ENCODE data around the gene GALR2.

Gene GALR2

DNA sequence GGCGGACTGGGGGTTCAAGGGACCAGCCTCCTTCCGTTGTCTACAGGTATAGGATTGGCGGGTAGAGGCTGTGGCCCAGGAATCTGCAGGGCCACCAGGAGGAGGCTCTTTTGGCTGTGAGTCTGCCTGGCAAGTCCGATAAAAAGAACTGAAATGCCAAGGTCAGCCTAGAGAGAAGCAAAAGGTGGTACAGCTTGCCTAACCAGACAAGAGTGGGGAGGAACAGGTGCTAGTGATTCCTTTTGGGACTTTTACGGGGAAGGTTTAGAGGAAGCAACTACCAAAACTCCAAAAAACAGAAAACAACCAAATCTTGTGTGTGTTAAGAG, 41.8 kb upstream of the GALR2 start:
- no peak for DNase-seq (ENCODE audit: low spot score)
- TF ChIP-seq, protein P1, sequence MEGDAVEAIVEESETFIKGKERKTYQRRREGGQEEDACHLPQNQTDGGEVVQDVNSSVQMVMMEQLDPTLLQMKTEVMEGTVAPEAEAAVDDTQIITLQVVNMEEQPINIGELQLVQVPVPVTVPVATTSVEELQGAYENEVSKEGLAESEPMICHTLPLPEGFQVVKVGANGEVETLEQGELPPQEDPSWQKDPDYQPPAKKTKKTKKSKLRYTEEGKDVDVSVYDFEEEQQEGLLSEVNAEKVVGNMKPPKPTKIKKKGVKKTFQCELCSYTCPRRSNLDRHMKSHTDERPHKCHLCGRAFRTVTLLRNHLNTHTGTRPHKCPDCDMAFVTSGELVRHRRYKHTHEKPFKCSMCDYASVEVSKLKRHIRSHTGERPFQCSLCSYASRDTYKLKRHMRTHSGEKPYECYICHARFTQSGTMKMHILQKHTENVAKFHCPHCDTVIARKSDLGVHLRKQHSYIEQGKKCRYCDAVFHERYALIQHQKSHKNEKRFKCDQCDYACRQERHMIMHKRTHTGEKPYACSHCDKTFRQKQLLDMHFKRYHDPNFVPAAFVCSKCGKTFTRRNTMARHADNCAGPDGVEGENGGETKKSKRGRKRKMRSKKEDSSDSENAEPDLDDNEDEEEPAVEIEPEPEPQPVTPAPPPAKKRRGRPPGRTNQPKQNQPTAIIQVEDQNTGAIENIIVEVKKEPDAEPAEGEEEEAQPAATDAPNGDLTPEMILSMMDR (IDR thresholded peaks at IDR 0.05; ENCODE audit: extremely low read depth, insufficient read depth, missing control alignments): no peak
- in situ Hi-C loops (cut with MboI; ENCODE audit: low pct_unique_long_range_greater_than_20kb, low sequenced_read_pairs, unreplicated experiment): no loop called here

- TF ChIP-seq, protein P1 (IDR thresholded peaks at IDR 0.05; ENCODE audit: extremely low read depth, insufficient read depth, missing control alignments): no peak
- in situ Hi-C loops (cut with MboI; ENCODE audit: low pct_unique_long_range_greater_than_20kb, low sequenced_read_pairs, unreplicated experiment): no loop called here
- DNase-seq (ENCODE audit: low spot score): no peak
These were observed 41.4 kb upstream of the GALR2 start for GRCh38 chr17:76033139-76033538.

GRCh38 chr17:76034428-76035350, 39.9 kb upstream of the GALR2 start:
- DNase-seq (ENCODE audit: low spot score): no peak
- in situ Hi-C loops (cut with MboI; ENCODE audit: low pct_unique_long_range_greater_than_20kb, low sequenced_read_pairs, unreplicated experiment): no loop called here
- TF ChIP-seq, protein P1 (IDR thresholded peaks at IDR 0.05; ENCODE audit: extremely low read depth, insufficient read depth, missing control alignments): no peak

DNA sequence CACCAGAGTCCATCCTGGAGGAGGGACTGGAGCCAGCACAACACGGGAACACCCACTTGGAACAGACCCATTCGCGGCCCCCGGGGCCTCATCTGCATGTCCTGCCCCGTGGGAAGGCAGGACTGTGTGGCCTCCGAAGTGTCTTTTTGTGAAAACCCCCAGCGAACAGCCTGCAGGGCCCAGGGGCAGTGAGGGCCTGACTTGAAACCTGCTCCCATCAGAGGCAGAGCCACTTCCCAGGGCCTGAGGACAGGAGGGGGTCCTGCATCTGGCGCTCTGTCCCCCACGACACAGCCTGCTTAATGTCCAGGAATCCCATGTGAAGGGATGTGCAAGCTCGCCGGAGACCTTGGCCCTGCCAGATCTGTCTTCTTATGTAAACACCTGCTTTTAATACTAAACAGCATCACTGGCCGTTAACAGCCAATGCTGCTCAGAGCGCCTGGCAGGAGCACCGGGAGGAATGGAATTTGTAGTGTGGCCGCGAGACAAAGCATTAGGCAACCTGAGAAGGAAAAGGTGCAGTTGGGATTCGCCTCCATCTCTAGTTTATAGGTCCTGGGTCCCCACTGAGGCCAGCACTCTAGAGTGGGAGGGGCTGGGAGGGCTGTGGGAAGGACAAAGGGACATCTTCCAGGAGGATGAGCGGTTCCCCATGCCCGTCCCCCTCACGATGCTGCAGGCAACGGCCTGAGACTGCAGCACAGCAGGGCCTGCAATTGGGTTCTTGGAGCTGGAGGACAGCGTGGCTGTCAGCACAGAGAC, 37.9 kb upstream of the GALR2 start:
- no peak for DNase-seq (ENCODE audit: low spot score)
- TF ChIP-seq, protein P1 (IDR thresholded peaks at IDR 0.05; ENCODE audit: extremely low read depth, insufficient read depth, missing control alignments): no peak
- in situ Hi-C loops (cut with MboI; ENCODE audit: low pct_unique_long_range_greater_than_20kb, low sequenced_read_pairs, unreplicated experiment): no loop called here

DNA sequence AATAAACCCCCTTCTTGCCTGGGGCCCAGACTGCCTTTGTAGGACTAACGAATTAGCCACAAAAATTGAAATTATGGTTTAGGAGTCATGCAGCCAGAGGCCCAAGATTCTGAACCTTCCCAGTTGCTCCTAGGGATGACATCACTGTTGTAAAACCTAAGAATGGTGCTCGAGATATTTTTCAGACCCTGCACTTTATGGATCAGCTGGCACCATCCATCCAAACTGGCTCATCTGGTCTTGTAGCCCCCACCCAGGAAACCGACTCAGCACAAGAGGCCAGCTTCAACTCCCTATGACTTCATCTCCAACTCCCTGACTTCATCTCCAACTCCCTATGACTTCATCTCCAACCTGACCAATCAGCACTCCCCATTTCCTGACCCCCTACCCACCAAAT, 36.5 kb upstream of the GALR2 start:
- TF ChIP-seq, protein P1 (IDR thresholded peaks at IDR 0.05; ENCODE audit: extremely low read depth, insufficient read depth, missing control alignments): no peak
- in situ Hi-C loops (cut with MboI; ENCODE audit: low pct_unique_long_range_greater_than_20kb, low sequenced_read_pairs, unreplicated experiment): no loop called here
- no peak for DNase-seq (ENCODE audit: low spot score)

- TF ChIP-seq, protein P1 (IDR thresholded peaks at IDR 0.05; ENCODE audit: extremely low read depth, insufficient read depth, missing control alignments): no peak
- in situ Hi-C loops (cut with MboI; ENCODE audit: low pct_unique_long_range_greater_than_20kb, low sequenced_read_pairs, unreplicated experiment): no loop called here
- DNase-seq (ENCODE audit: low spot score): no peak
These were observed 35.5 kb upstream of the GALR2 start for GRCh38 chr17:76039121-76039520.
